Measurements from ENCODE around the gene ELFN1.

DNA sequence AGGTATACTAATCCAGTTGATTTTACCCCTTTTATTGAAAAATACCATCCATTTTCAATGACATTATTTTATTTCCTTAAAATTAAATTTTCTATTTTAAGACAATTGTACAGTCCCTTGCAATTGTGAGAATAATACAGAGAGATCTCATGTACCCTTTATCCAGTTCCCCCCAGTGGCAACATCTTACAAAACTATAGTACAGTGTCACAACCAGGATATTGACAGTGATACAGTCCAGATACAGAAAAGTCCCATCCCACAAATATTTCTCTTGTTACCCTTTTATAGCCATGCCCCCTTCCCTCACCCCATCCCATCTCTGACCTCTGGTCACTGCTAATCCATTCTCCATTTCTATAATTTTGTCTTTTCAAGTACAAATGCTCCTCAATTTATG lies 18.5 kb downstream of the ELFN1 start:
- no peak for TF ChIP-seq GATA2 (IDR thresholded peaks at IDR 0.05; ENCODE audit: low read depth, low read length)
- TF ChIP-seq GATA3 (IDR thresholded peaks at IDR 0.05; ENCODE audit: low read depth, low read length), result no peak

Data from SH-SY5Y (cell line).